Esophagus muscularis mucosa (tissue), 4 donors: ENCODE measurements around the gene KIRREL2.

Source experiments
- CTCF ChIP-seq, 3 experiments: fragments of 200-600 bp in 2 of 3; fragments of 450-650 bp in 1 of 3; sonication (generic) in 2 of 3; IDR thresholded peaks; one replicate each; pipeline ENCODE4 v1.5.1; 2017 to 2019; ENCODE audit warnings: antibody characterized with exemption in 3 of 3, mild to moderate bottlenecking in 2 of 3, moderate library complexity in 1 of 3
- EP300 ChIP-seq: sonication (generic); formaldehyde crosslinking; IDR thresholded peaks from one replicate; pipeline ENCODE4 v1.6.1; 2017; ENCODE audit warnings: antibody characterized with exemption
- POLR2A ChIP-seq: fragments of 450-650 bp; IDR thresholded peaks from one replicate; pipeline ENCODE4 v1.6.1; 2017; ENCODE audit warnings: antibody characterized with exemption, moderate library complexity, mild to moderate bottlenecking, low read depth
- POLR2AphosphoS5 ChIP-seq, 2 donors: sonication (generic); formaldehyde crosslinking; IDR thresholded peaks; one replicate each; pipeline ENCODE4 v1.6.1; 2017; ENCODE audit warnings: antibody characterized with exemption in 2 of 2

GRCh38 chr19:35842666-35843272 is 13.9 kb upstream of the KIRREL2 start:
- TF ChIP-seq CTCF (IDR thresholded peaks at IDR 0.05) (no peak), POLR2A (no peak), POLR2AphosphoS5 (IDR thresholded peaks at IDR 0.05) (no peak), EP300 (no peak)
